Activated T-cell treated with anti-CD3 and anti-CD28 coated beads, Interleukin-2, amount 50 U/mL, for 48 hours (primary cell): ENCODE measurements around the gene CAPS2.

ENCODE experiments used
- DNase-seq, 2 experiments: peaks; one replicate each; pipeline ENCODE4 v3.0.0-alpha.2; 2020

CAPS2 gene

GRCh38 chr12:75329918-75330826 lies at the start of gene CAPS2:
TSS of gene CAPS2 (minus strand) at chr12:75330324. CDS start at chr12:75326498, 3,826 bp downstream.
- DNase-seq: peak; percentile 75 to 82

DNA sequence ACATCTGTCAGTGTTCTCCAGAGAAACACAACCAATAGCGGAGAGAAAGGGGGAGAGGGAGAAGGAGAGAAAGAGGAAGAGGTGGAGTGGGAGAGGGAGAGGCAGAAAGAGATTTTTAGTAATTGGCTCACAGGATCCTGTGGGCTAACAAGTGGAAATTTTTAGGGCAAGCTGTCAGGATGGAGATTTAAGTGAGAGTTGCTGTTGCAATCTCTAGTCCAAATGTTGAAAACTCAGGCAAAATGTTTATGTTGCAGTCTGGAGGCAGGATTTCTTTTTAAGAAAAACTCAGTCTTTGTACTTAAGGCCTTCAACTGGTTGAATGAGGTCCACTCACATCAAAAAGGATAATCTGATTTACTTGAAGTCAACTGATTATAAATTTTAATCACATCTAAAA lies 48.2 kb upstream of the CAPS2 start:
- DNase-seq: no peak

DNA sequence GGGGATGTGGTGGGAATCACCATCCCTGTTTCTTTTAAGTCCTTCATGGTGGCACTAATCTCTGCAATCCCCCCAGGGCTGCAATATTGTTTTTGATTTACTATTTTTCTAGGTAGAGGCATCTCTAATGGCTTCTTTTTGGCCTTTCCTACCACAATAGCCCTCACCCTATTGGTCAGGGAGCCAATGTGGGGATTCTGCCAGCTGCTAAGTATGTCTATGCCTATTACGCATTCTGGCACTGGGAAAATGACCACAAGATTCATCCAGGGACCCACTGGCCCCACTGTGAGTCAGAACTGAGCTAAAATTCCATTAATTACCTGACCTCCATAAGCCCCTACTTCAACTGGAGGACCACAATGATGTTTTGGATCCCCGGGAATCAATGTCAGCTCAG lies 44.8 kb upstream of the CAPS2 start:
- no peak for DNase-seq

DNA sequence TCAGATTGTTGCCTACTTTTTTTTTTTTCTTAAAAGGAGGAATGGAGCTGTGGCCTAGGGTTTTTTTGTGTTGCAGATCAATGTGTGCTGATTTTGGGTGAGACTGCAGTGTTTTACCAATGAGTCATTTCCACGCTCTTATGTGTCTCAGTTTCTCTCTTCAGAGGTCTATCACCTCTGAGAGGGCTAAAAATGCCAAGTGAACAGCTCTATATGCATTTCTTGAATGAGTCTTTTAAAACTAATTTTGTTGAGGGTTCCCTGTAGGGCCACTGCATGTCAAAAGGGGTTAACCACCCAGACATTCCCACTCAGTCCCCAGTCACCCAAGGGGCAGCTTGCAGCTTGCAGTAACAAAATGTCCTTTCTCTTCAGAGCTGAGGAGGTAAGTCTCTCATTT lies 36.5 kb upstream of the CAPS2 start:
- no peak for DNase-seq

DNA sequence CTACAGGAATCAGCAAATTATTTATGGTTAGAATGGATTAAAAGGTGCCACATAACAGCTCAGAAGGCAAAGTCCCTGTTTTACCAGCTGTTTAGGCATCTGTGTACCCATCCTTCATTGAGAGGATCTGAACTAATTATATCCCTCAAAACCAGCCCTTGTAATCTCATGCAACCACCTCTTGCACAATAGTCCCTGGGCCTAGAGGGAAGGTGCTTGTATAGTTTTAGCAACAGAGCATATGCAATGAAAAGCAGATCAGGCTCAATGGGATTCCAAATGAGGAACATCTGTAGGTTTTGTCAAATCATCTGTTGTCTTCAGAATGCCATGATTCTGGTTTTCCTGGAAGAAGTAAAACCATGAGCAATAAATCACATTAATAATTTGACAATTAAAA lies 34.8 kb upstream of the CAPS2 start:
- no peak for DNase-seq

- no peak for DNase-seq
These were observed 31.3 kb upstream of the CAPS2 start for GRCh38 chr12:75361408-75361807.

- no peak for DNase-seq
These were observed 30.8 kb upstream of the CAPS2 start for GRCh38 chr12:75360920-75361319.

DNA sequence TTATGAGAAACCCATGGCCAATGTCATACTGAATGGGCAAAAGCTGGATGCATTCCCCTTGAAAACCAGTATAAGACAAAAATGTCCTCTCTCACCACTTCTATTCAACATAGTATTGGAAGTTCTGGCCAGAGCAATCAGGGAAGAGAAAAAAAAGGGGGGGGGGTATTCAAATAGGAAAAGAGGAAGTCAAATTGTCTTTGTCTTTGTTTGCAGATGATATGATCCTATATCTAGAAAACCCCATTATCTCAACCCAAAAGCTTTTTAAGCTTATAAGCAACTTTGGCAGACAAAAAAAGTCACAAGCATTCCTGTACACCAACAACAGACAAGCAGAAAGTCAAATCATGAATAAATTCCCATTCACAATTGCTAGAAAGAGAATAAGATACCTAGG lies 23.9 kb upstream of the CAPS2 start:
- no peak for DNase-seq

DNA sequence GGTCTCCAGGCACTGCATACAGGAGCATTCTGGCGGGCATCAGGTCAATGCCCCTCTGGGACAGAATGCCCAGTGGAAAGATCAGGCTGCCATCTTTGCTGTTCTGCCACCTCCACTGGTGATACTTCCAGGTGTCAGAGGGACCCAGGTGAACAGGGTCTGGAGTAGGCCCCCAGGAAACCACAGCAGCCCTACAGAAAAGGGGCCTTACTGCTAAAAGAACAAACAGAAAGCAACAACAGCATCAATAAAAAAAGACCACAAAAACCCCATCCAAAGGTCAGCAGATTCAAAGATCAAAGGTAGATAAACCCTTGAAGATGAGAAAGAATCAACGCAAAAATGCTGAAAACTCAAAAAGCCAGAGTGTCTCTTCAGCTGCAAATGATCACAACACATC lies 20.3 kb upstream of the CAPS2 start:
- no peak for DNase-seq

- DNase-seq: no peak
These were observed 19.8 kb upstream of the CAPS2 start for GRCh38 chr12:75349946-75350345.

DNA sequence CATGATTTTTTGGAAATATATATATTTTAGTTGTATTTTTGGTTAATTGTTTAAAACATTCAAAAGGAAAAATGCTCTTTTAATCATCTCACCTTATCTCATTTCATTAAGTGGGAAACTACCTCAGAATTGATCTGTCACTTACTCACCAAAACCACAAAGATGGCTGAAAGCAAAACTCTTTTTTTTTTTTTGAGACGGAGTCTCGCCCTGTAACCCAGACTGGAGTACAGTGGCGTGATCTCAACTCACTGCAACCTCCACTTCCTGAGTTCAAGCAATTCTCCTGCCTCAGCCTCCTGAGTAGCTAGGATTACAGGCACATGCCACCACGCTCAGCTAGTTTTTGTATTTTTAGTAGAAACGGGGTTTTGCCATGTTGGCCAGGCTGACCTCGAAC lies 16.1 kb upstream of the CAPS2 start:
- DNase-seq: peak; percentile 32 to 41

DNA sequence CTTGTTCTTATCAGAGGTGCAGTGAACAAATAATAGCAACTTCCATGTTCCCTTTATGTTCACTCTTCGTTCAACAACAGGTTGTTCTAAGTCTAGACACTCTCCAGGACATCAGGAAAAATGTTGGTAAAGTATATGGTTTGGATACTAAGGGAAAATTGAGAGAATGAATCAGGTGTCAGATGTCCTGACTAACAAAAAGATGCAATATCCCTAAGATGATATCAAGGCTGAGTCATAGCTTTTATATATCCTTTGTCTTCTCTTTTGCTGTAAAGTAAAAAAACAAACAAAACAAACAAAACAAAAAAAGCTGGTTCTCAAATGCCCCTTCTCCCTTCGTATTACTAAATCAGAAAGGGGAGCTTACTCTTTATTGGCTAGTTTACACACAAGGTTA lies 15.4 kb upstream of the CAPS2 start:
- DNase-seq: no peak

DNA sequence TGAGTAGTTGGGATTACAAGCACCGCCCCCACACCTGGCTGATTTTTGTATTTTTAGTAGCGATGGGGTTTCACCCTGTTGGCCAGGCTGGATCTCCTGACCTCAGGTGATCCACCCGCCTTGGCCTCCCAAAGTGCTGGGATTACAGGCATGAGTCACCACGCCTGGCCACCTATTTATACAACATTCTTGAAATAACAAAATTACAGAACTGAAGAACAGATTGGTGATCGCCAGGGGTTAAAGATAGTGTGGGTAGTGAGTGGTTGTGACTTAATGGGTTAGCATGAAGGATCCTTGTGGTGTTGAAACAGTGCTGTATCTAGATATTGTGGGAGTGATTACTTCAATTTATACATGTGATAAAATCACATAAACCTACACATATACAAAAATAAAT lies 11.7 kb upstream of the CAPS2 start:
- DNase-seq: no peak

- DNase-seq: no peak
These were observed 7.8 kb upstream of the CAPS2 start for GRCh38 chr12:75337905-75338304.

GRCh38 chr12:75334384-75335030 lies 4.4 kb upstream of the CAPS2 start, which contains the start of gene GLIPR1L1:
TSS of gene GLIPR1L1 (plus strand) at chr12:75334670. CDS start at chr12:75334729, 59 bp downstream.
- DNase-seq: peak; percentile 85 to 87

GRCh38 chr12:75327642-75328041 lies 2.5 kb downstream of the CAPS2 start:
- DNase-seq: no peak

GRCh38 chr12:75323663-75324062 lies 6.5 kb downstream of the CAPS2 start:
- DNase-seq: no peak

DNA sequence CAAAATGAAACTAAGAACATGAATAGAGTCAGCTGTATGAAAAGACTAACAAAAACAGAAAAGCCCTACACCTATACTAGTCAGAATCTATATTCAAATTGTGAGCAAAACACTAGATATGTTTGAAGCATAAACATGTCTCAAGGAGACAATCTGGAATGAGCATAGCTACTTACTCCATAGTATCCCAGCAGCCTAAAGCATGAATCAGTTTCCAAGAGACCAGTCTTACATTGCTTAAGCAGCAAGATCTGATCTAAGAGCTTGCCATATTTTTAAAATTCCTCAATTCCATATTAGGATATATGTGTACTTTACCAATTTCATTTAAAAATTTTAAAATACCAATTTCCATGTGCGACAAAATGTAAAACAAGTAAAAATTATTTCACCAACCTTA lies 7.7 kb downstream of the CAPS2 start:
- DNase-seq: no peak

DNA sequence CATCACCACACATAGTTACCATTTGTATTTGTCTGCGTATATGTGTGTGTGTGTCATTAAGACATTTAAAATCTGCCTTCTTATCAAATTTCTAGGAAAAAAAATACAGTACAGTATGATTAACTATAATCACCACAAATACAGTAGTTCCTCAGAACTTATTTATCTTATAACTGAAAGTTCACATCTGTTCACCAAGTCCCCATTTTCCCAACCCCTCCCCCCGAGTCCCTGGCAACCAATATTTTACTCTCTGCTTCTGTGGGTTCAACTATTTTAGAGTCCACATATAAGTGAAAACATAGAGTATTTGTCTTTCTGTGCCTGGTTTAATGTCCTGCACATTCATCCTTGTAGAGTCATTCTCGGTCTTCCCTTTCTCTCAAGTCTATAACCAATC lies 12.3 kb downstream of the CAPS2 start:
- no peak for DNase-seq

GRCh38 chr12:75315518-75315917 lies 14.6 kb downstream of the CAPS2 start:
- DNase-seq: no peak

DNA sequence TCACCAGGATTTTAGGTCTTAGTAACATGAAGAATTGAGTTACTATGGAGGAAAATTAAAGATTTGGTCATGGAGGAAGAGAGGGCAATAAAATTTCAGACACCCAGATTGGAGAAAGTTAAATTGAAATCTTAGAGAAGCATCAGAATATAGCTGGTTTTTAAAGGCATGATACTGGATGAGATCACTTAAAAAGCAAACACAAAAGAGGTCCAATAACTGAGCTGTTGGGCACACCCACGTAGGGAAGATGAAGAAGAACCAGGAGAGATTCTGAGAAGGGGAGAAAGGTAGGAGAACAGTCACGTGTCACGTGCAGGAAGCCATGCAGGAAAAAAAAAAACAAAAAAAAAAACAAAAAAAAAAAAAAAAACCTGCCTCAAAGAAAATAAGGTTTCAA lies 18.8 kb downstream of the CAPS2 start:
- DNase-seq: no peak

GRCh38 chr12:75308279-75308678 lies 21.8 kb downstream of the CAPS2 start:
- DNase-seq: no peak

GRCh38 chr12:75305412-75306332 lies 24.5 kb downstream of the CAPS2 start:
- no peak for DNase-seq
